Measurements from ENCODE around the gene MEGF6. TPM values are rescaled to one million over a fixed set of nuclear protein-coding genes. Genes with fewer than 3 reads are reported as not detected.
"Not testable (repeated sequence)": the region's sequence is repeated elsewhere in the genome, so short reads cannot be mapped to it uniquely, and the experiment has no call there.

MEGF6 gene
- total RNA-seq, 2 donors from 2014 or later, result 273 to 304 TPM

GRCh38 chr1:3586986-3587759, 24.1 kb downstream of the MEGF6 start:
- no peak for DNase-seq (ENCODE audit: low spot score)

GRCh38 chr1:3585940-3586568, 25.3 kb downstream of the MEGF6 start:
- no peak for ATAC-seq (ENCODE audit: insufficient number of reproducible peaks, low FRiP score, low read depth)
- Histone ChIP-seq H3K36me3 (no peaks in the 10 kb centered on the region), H3K27me3 (replicated peaks; ENCODE audit: insufficient read depth) (no peaks in the 10 kb centered on the region), H3K4me1 (ENCODE audit: control insufficient read depth in 1 of 2, low read depth in 2 of 2) (no peaks in the 10 kb centered on the region), H3K9me3 (no peaks in the 10 kb centered on the region), H3K27ac (no peak overlapping the region), H3K4me3 (no peak overlapping the region)
- TF ChIP-seq CTCF (IDR thresholded peaks at IDR 0.05), result no peak
- no peak for DNase-seq (ENCODE audit: low spot score)

More at GRCh38 chr1:3586986-3587759, 24.1 kb downstream of the MEGF6 start:
- Histone ChIP-seq H3K4me1 (ENCODE audit: control insufficient read depth in 1 of 2, low read depth in 2 of 2) (no peaks in the 10 kb centered on the region), H3K27me3 (replicated peaks; ENCODE audit: insufficient read depth) (no peaks in the 10 kb centered on the region), H3K27ac (no peak overlapping the region), H3K4me3 (no peak overlapping the region), H3K9me3 (no peaks in the 10 kb centered on the region), H3K36me3 (no peaks in the 10 kb centered on the region)
- ATAC-seq (ENCODE audit: insufficient number of reproducible peaks, low FRiP score, low read depth), result no peak
- TF ChIP-seq CTCF (IDR thresholded peaks at IDR 0.05), result no peak

- not testable (repeated sequence) for H3K4me1 ChIP-seq (ENCODE audit: control insufficient read depth in 1 of 2, low read depth in 2 of 2); H3K9me3 ChIP-seq; H3K27me3 ChIP-seq (replicated peaks; ENCODE audit: insufficient read depth); ATAC-seq (ENCODE audit: insufficient number of reproducible peaks, low FRiP score, low read depth); H3K4me3 ChIP-seq; DNase-seq (ENCODE audit: low spot score); H3K36me3 ChIP-seq; H3K27ac ChIP-seq
Measured at GRCh38 chr1:3585353-3585868, 25.9 kb downstream of the MEGF6 start.

GRCh38 chr1:3584915-3585314, 26.4 kb downstream of the MEGF6 start:
- H3K27me3 ChIP-seq (replicated peaks; ENCODE audit: insufficient read depth), result no peaks in the 10 kb centered on the region
- no peaks in the 10 kb centered on the region for H3K36me3 ChIP-seq
- H3K27ac ChIP-seq, result no peak overlapping the region
- no peaks in the 10 kb centered on the region for H3K9me3 ChIP-seq
- H3K4me1 ChIP-seq (ENCODE audit: control insufficient read depth in 1 of 2, low read depth in 2 of 2), result no peaks in the 10 kb centered on the region
- no peak overlapping the region for H3K4me3 ChIP-seq
- no peak for TF ChIP-seq CTCF (IDR thresholded peaks at IDR 0.05)
- DNase-seq (ENCODE audit: low spot score) (no peak), ATAC-seq (ENCODE audit: insufficient number of reproducible peaks, low FRiP score, low read depth) (no peak)

- DNase-seq (ENCODE audit: low spot score); H3K9me3 ChIP-seq; H3K4me1 ChIP-seq (ENCODE audit: control insufficient read depth in 1 of 2, low read depth in 2 of 2); H3K27ac ChIP-seq; H3K36me3 ChIP-seq; ATAC-seq (ENCODE audit: insufficient number of reproducible peaks, low FRiP score, low read depth); H3K27me3 ChIP-seq (replicated peaks; ENCODE audit: insufficient read depth); H3K4me3 ChIP-seq: not testable (repeated sequence)
Measured at GRCh38 chr1:3583751-3584150, 27.6 kb downstream of the MEGF6 start.

GRCh38 chr1:3581296-3582036, 29.8 kb downstream of the MEGF6 start:
- Histone ChIP-seq H3K27me3 (replicated peaks; ENCODE audit: insufficient read depth) (no peaks in the 10 kb centered on the region), H3K36me3 (no peaks in the 10 kb centered on the region), H3K27ac (no peak overlapping the region), H3K4me1 (ENCODE audit: control insufficient read depth in 1 of 2, low read depth in 2 of 2) (peaks cover 9 to 17% of the 10 kb centered on the region in 2 donors), H3K9me3 (no peaks in the 10 kb centered on the region), H3K4me3 (no peak overlapping the region)
- no peak for TF ChIP-seq CTCF (IDR thresholded peaks at IDR 0.05)
- no peak for DNase-seq (ENCODE audit: low spot score)
- no peak for ATAC-seq (ENCODE audit: insufficient number of reproducible peaks, low FRiP score, low read depth)

Measured in thoracic aorta (tissue), 2 donors.